ENCODE results near the gene DIP2B.
"Not testable (repeated sequence)": the region's sequence is repeated elsewhere in the genome, so short reads cannot be mapped to it uniquely, and the experiment has no call there.

The DIP2B gene, protein sequence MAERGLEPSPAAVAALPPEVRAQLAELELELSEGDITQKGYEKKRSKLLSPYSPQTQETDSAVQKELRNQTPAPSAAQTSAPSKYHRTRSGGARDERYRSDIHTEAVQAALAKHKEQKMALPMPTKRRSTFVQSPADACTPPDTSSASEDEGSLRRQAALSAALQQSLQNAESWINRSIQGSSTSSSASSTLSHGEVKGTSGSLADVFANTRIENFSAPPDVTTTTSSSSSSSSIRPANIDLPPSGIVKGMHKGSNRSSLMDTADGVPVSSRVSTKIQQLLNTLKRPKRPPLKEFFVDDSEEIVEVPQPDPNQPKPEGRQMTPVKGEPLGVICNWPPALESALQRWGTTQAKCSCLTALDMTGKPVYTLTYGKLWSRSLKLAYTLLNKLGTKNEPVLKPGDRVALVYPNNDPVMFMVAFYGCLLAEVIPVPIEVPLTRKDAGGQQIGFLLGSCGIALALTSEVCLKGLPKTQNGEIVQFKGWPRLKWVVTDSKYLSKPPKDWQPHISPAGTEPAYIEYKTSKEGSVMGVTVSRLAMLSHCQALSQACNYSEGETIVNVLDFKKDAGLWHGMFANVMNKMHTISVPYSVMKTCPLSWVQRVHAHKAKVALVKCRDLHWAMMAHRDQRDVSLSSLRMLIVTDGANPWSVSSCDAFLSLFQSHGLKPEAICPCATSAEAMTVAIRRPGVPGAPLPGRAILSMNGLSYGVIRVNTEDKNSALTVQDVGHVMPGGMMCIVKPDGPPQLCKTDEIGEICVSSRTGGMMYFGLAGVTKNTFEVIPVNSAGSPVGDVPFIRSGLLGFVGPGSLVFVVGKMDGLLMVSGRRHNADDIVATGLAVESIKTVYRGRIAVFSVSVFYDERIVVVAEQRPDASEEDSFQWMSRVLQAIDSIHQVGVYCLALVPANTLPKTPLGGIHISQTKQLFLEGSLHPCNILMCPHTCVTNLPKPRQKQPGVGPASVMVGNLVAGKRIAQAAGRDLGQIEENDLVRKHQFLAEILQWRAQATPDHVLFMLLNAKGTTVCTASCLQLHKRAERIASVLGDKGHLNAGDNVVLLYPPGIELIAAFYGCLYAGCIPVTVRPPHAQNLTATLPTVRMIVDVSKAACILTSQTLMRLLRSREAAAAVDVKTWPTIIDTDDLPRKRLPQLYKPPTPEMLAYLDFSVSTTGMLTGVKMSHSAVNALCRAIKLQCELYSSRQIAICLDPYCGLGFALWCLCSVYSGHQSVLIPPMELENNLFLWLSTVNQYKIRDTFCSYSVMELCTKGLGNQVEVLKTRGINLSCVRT (N-terminal part only)

GRCh38 chr12:50504798-50505674 is at the start of gene DIP2B:
TSS of gene DIP2B (plus strand) at chr12:50504985. CDS start at chr12:50505141, 156 bp downstream.
- peak; percentile 90 for DNase-seq

DNA sequence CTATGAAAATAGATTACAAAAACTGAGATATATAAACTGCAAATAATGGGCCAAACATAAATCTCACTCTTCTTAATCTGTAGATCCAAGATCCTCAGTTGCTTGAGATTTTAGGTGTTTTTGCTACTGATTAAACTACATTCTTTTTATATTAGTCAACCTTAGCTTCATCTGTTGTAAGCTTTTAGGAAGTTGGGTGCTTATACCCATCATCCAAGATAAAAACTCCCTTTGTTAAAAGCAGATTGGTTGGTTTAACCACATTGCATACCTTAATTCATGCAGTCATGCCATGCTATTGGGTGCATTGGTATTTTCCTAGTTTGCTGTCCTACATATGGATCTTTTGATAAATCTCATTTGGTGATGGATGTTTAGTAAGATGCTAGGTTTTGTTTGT is 46.2 kb upstream of the DIP2B start:
- no peak for DNase-seq

GRCh38 chr12:50467439-50467838 is 37.3 kb upstream of the DIP2B start:
- no peak for DNase-seq

DNA sequence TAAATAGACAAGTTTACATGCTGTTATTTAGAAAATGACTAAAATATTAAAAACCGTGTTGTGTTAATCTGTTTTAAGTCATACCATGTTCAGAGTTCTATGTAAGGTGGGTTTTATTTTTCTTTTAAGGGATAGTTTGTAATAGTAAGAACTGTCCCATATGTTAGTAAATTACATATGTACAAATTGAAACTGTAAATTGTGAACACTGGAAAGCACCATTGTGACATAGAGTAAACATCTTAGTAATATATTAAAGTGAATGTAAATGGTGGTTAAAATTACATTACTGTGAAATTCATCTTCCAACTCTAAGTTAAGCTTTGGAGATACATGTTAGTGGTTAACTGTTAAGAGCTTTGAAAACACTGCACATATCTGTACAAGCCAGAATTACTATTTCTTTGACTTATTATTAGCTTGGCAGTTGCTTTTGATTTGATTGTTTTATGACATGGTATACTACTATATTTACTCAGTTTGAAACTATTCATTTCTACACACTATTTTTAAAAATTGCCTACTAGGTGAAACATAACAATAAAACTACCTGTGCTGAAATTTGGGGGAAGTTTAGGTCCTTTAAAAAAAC is 27.4 kb upstream of the DIP2B start:
- DNase-seq = no peak

GRCh38 chr12:50482571-50482970 is 22.2 kb upstream of the DIP2B start:
- DNase-seq = no peak

DNA sequence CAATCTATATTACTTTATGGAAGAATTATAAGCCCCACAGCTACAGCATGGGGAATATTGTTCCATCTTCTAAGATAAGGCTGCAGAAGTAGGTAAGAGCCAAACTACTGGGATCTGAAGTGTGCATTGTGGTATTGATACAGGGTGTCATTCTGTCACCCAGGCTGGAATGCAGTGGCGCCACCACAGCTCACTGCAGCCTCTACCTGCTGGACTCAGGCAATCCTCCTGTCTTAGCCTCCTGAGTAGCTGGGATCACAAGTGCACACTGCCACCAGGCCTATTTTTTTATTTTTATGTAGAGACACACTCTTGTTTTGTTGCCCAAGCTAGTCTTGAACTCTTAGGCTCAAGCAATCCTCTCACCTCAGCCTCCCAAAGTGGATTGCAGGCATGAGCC is 21.3 kb upstream of the DIP2B start:
- no peak for DNase-seq

DNA sequence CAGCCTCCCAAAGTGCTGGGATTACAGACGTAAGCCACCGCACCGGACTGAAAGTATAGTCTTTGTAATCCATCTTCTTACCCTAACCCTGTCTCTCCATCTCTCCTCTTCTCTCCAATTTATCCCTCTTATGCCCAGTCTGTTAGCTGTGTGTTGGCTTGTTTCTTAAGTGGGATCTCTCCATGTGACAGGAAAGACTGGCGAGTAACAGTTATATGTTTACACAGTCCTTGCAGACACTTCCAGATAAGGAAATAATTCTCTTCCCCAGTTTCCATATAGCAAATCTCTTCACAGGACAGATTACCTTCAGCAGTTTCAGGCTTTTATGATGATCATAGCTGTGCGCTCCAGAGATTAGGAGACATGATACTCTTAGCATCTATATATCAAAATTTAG is 16.0 kb upstream of the DIP2B start:
- no peak for DNase-seq

DNA sequence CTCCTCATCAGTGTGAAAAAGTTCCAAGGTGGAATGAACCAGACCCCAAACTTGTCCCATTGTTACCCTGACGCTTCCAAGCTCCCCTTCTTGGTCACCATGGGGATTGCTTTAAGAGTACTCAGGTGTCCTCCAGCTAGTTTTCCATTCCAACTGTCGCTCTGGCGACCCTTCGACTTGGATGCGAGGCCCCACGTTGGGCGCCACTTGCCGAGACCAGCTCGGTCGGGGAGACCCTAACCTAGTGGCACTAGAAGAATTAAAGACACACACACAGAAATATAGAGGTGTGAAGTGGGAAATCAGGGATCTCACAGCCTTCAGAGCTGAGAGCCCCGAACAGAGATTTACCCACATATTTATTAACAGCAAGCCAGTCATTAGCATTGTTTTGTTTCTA is 6.7 kb upstream of the DIP2B start:
- not testable (repeated sequence) for DNase-seq

- DNase-seq = peak; percentile 51
Observed at GRCh38 chr12:50505675-50506530, 1.1 kb downstream of the DIP2B start.

DNA sequence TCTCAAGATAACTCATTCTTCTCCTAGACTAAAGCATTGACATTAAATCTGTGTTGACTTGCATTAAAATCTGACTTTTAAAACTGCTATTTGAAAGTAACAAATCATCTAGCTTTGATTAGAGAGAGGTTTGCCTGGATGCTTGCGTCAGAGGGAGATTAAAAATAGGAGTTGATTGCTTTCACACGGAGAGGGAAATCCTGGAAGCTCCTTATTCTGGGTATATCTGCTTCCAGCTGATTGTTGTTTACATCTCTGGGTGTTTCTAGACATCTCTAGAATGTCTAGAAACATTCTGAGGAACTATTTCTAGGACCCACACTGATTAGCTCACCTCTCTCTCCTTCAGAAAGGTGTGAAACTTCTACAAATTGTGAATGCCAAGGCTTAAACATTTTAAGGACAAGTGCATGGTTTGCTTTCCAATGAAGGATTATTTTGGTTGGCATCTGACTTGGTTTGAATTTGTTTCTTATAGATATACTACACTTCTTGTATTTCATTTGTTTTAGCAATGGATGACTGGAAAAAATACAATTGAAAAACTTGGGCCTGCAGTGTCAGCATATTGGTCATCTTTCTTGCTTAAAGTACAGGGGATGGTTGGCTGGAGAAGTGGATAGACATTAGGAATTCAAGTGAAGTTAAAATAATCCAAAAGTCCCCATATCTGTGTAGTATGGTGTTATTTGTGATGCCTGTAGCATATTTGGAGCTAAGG is 2.1 kb downstream of the DIP2B start:
- DNase-seq = no peak

GRCh38 chr12:50507474-50507838 is 2.7 kb downstream of the DIP2B start:
- no peak for DNase-seq

DNA sequence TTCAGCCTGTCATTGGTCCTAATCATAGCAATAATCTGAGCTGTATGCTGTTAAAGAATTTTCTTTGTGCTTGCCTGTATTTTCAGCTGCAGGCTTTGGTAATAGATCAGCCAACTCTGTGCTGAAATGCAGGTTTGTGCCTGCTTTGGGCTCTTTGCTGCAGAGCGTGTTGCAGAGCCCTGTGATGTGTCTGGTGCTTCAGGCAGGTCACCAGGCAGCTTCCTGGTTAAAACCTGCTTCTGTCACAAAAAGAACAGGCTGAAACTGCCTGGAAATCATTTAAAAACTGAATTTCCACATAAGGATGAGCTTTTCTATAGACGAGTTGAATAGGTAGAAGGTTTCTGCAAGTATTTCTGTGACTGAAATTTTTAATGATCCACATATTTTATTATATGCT is 3.1 kb downstream of the DIP2B start:
- no peak for DNase-seq

DNA sequence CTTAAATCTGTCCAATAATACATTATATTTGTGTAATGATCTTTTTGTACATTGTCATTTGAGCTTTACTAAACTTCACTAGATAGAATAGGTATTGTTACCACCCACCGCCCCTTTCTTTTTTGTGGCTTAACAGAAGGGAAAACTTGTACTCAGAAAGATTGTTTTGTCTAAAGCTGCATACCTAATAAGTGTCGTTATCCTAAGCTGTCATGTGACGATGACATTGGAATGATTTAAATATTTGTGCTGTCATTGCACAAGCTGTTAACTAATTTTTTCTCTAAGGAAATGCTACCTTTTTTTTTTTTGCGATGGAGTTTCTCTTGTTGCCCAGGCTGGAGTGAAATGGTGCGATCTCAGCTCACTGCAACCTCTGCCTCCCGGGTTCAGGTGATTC is 3.6 kb downstream of the DIP2B start:
- DNase-seq = no peak

DNA sequence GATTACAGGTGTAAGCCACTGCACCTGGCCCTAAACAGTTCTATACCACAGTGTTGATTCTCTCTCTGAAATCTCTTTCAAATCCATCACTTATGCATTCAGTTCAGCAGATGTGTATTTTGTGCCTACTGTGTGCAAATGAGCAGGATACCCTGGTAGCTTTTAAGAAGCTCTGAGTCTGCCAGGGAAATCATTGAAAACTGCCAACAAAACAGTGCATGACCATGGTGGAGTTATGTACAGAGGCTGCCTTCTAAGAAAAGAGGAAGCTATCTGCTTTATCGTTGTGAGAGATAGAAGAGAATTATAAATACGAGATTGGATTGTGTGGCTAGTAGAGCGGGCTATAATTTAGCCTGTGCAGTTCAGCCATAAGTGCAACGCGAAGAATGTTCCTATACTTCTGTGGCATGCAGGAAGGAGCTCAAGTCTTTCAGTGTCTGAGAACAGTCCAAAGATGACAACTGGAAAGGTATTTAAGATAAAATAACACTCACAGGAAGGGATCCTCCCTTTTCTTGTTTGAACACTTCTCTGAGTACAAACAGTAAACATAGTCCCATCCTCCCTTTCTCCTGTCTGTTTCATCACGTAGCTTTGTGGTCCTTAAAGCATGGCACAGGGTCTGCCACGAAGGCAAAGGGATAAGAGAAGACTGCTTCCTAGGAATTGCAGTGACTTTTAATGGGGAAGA is 4.3 kb downstream of the DIP2B start:
- DNase-seq = no peak

DNA sequence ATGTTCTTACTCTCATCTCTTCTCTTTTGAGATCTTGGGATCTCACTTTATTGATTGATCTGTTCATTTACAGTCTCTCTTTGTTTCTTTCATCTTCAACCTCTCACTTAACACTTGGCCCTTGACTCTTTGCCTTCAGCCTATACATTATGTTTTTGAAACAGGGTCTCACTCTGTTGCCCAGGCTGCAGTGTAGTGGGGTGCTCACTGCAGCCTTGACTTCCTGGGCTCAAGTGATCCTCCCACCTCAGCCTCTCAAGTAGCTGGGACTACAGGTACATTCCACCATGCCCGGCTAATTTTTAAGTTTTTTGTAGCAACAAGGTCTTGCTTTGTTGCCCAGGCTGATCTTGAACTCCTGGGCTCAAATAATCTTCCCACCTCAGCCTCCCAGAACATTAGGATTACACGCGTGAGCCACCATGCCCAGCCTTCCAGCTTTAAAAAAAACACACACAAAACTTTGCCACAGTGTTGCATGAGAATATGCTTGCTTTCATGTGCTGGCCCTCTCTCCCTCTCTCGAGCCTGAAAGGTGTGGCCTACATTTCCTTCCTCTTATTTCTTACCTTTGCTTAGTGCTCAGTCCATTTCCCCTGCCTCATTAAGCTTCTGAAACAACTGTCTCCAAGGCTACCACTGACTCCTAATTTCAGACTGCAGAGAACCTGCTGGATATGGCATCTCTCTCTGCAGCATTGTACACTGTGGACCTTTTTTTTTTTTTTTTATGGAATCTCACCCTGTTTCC is 9.9 kb downstream of the DIP2B start:
- no peak for DNase-seq

DNA sequence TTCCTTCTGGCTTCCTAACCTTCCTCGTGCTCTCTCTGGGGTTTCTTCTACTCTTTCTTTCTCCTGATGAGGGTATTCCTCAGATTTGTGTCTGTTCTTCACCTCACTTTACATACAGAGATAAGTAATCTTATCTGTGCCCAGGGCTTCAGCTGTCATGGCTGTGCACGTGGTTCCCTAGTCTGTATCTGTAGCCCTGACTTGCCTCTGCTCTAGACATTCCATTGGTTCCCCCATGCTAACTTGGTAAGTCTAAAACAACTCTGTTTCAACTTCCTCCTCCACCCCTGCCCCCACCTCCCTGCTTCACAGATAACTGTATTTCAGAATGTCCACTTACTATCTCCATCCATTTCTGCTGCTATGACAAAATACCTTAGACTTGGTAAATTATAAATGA is 10.8 kb downstream of the DIP2B start:
- DNase-seq = peak; percentile 35

GRCh38 chr12:50517421-50518048 is 12.8 kb downstream of the DIP2B start:
- peak; percentile 35 for DNase-seq

DNA sequence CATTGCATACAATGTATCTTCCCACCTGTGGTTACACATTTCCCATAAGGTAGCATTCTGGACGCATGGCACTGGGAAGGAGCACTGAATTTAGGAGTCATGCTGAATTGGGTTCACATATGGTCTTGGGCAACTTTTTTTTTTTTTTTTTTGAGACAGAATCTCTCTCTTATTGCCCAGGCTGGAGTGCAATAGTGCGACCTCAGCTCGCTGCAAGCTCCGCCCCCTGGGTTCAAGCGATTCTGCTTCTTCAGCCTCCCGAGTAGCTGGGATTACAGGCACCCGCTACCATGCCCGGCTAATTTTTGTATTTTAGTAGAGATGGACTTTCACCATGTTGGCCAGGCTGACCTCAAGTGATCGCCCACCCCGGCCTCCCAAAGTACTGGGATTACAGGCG is 13.3 kb downstream of the DIP2B start:
- no peak for DNase-seq
